Kidney epithelial cell (primary cell): ENCODE data around the gene CARD19. TPM values are rescaled to one million over a fixed set of nuclear protein-coding genes. Genes with fewer than 3 reads are reported as not detected.
A peak's percentile ranks its signal among the peaks of the same experiment; 100 is the strongest.

Experiments
- DNase-seq: peaks from one replicate; pipeline ENCODE4 v3.0.0-alpha.2; 2010; ENCODE audit warnings: low read depth
- H3K27me3 ChIP-seq: 2 replicates; pipeline ENCODE4 v1.6.0; 2011; ENCODE audit warnings: low read length; ENCODE audit not compliant: control insufficient read depth, insufficient read depth
- H3K36me3 ChIP-seq: 2 replicates; pipeline ENCODE4 v1.5.1; 2011; ENCODE audit warnings: low read length; ENCODE audit not compliant: control insufficient read depth, insufficient read depth
- H3K4me3 ChIP-seq: 2 replicates; pipeline ENCODE4 v1.5.1; 2011; ENCODE audit warnings: low read depth, mild to moderate bottlenecking, control low read depth, low read length
- total RNA-seq: library from RNA; depleted of rRNA; stranded (reverse); fragments of >200 nt; gene quantifications from 2 replicates; pipeline ENCODE4 v1.2.3, GENCODE V29; 2015
- TF ChIP-seq, protein P1 (sequence below): IDR thresholded peaks from 2 replicates; pipeline ENCODE4 v1.5.1; 2011; ENCODE audit warnings: mild to moderate bottlenecking, moderate library complexity, low read length, control low read depth, inconsistent platforms; ENCODE audit not compliant: insufficient read depth, poor library complexity, severe bottlenecking

CARD19 gene
- total RNA-seq, 1 donor from 2014 or later: 32.6 TPM

- Histone ChIP-seq H3K27me3 (no peaks in the 10 kb centered on the region), H3K4me3 (no peak overlapping the region), H3K36me3 (no peaks in the 10 kb centered on the region)
- no peak for DNase-seq
- TF ChIP-seq, protein P1, sequence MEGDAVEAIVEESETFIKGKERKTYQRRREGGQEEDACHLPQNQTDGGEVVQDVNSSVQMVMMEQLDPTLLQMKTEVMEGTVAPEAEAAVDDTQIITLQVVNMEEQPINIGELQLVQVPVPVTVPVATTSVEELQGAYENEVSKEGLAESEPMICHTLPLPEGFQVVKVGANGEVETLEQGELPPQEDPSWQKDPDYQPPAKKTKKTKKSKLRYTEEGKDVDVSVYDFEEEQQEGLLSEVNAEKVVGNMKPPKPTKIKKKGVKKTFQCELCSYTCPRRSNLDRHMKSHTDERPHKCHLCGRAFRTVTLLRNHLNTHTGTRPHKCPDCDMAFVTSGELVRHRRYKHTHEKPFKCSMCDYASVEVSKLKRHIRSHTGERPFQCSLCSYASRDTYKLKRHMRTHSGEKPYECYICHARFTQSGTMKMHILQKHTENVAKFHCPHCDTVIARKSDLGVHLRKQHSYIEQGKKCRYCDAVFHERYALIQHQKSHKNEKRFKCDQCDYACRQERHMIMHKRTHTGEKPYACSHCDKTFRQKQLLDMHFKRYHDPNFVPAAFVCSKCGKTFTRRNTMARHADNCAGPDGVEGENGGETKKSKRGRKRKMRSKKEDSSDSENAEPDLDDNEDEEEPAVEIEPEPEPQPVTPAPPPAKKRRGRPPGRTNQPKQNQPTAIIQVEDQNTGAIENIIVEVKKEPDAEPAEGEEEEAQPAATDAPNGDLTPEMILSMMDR: no peak
These were observed 35.7 kb downstream of the CARD19 start for GRCh38 chr9:93131599-93132286.

GRCh38 chr9:93132287-93132927 lies 36.4 kb downstream of the CARD19 start:
- H3K36me3 ChIP-seq: no peaks in the 10 kb centered on the region
- no peak for DNase-seq

GRCh38 chr9:93132946-93133680 lies 37.1 kb downstream of the CARD19 start:
- no peaks in the 10 kb centered on the region for H3K36me3 ChIP-seq
- H3K27me3 ChIP-seq: no peaks in the 10 kb centered on the region
- TF ChIP-seq, protein P1: no peak
- H3K4me3 ChIP-seq: peak overlapping the region; percentile 78
- no peak for DNase-seq

More at GRCh38 chr9:93132287-93132927, 36.4 kb downstream of the CARD19 start:
- H3K4me3 ChIP-seq: peak overlapping the region; percentile 78
- H3K27me3 ChIP-seq: no peaks in the 10 kb centered on the region
- TF ChIP-seq, protein P1: no peak

DNA sequence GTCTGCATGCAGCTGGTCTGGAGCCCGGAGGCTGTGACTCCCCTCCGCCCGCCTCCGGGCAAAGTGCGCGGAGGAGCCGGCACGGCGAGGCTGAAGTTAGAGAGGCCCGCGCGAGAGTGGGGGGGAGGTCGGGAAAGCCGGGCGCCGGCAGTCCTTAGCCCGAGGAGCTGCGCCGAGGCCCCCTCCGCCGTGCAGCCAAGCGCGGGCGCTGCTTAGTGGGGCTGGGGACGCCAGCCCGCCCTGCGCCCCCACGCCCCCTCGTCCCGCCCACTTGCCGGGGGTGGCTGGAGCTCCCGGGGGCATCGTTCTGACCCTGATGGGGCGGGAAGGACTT lies 37.6 kb downstream of the CARD19 start:
- no peaks in the 10 kb centered on the region for H3K27me3 ChIP-seq
- no peak for DNase-seq
- no peaks in the 10 kb centered on the region for H3K36me3 ChIP-seq
- TF ChIP-seq, protein P1: no peak
- H3K4me3 ChIP-seq: peak overlapping the region; percentile 78

DNA sequence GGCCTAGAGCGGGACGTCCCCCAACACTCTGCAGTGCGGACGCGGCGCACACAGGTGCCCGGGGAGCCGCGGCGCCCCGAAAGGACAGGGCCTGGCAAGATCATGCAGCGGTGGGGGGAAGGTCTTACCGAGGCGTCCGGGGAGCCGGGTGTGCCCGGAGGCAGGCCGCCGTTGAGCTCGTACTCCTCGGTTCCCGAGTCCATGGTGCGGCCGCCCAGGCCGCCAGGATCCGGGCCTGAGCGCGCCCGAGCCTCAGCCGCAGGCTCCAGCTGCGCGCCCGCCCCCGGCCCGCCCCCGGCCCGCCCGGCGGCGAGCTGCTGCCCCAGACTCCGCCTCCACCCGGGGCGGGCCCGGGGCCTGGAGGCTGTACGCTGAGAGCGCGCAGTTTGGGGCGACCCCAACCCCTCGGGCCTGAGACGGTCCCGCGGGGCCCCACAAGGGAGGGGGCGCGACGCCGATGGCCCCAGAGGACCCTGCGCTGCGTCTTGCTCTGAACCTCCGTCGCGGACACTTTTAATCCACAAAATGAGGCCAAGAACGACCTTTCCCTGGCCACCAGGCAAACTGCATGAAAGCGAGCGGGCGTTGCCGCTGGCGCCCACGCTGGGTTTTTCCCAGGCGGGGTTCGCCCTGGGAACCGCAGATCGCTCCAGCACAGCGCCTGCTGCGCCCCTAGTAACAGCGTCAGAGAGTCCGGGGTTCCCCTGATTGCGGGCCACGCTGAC lies 38.2 kb downstream of the CARD19 start, which contains the start of gene NINJ1:
TSS of gene NINJ1 (minus strand) at position 237 of the 725 bp plus-strand sequence. CDS start at position 203, 34 bp downstream.
- no peak for DNase-seq
- TF ChIP-seq, protein P1: no peak
- H3K36me3 ChIP-seq: no peaks in the 10 kb centered on the region
- H3K27me3 ChIP-seq: no peaks in the 10 kb centered on the region
- H3K4me3 ChIP-seq: peak within 1 kb of the TSS; percentile 78
